ENCODE data around the gene STK39.

The STK39 gene

GRCh38 chr2:168034616-168035015 lies 212.8 kb downstream of the STK39 start:
- no peak for DNase-seq

GRCh38 chr2:168033966-168034365 lies 213.4 kb downstream of the STK39 start:
- no peak for DNase-seq

- no peak for DNase-seq
Observed at GRCh38 chr2:168032091-168032490, 215.3 kb downstream of the STK39 start.

- no peak for DNase-seq
Observed at GRCh38 chr2:168030862-168031624, 216.4 kb downstream of the STK39 start.

GRCh38 chr2:168029071-168029470 lies 218.3 kb downstream of the STK39 start:
- no peak for DNase-seq

GRCh38 chr2:168028362-168028761 lies 219.0 kb downstream of the STK39 start:
- no peak for DNase-seq

- DNase-seq = no peak
Observed at GRCh38 chr2:168025487-168026202, 221.8 kb downstream of the STK39 start.

- no peak for DNase-seq
Observed at GRCh38 chr2:168024459-168024858, 222.9 kb downstream of the STK39 start.

GRCh38 chr2:168021800-168022587 lies 225.4 kb downstream of the STK39 start:
- no peak for DNase-seq

GRCh38 chr2:168015274-168015953 lies 232.0 kb downstream of the STK39 start:
- DNase-seq = no peak

- no peak for DNase-seq
Observed at GRCh38 chr2:168009900-168010299, 237.5 kb downstream of the STK39 start.

GRCh38 chr2:168008646-168009195 lies 238.7 kb downstream of the STK39 start:
- no peak for DNase-seq

- DNase-seq = no peak
Observed at GRCh38 chr2:168006498-168006897, 240.9 kb downstream of the STK39 start.

- DNase-seq = no peak
Observed at GRCh38 chr2:168005586-168005985, 241.8 kb downstream of the STK39 start.

- no peak for DNase-seq
Observed at GRCh38 chr2:168003876-168004275, 243.5 kb downstream of the STK39 start.

- DNase-seq = no peak
Observed at GRCh38 chr2:168002021-168002553, 245.3 kb downstream of the STK39 start.

- DNase-seq = no peak
Observed at GRCh38 chr2:167992278-167992677, 255.1 kb downstream of the STK39 start.

- no peak for DNase-seq
Observed at GRCh38 chr2:167990062-167990461, 257.3 kb downstream of the STK39 start.

- no peak for DNase-seq
Observed at GRCh38 chr2:167988296-167988695, 259.1 kb downstream of the STK39 start.

- DNase-seq = no peak
Observed at GRCh38 chr2:167987558-167987957, 259.8 kb downstream of the STK39 start.

GRCh38 chr2:167987026-167987425 lies 260.4 kb downstream of the STK39 start:
- DNase-seq = no peak

- no peak for DNase-seq
Observed at GRCh38 chr2:167986223-167986622, 261.2 kb downstream of the STK39 start.

All from activated CD4-positive, alpha-beta T cell treated with anti-CD3 and anti-CD28 coated beads for 4 hours (primary cell).